ENCODE data around the gene GPC2.
"Not testable (repeated sequence)": the region's sequence is repeated elsewhere in the genome, so short reads cannot be mapped to it uniquely, and the experiment has no call there.

Gene GPC2

GRCh38 chr7:100132126-100132525 is 45.1 kb downstream of the GPC2 start:
- Histone ChIP-seq H3K27me3 (ENCODE audit: control insufficient read depth, insufficient read depth, low read length) (peaks cover 17% of the 10 kb centered on the region), H3K9ac (ENCODE audit: low read depth, low read length) (no peak overlapping the region), H3K36me3 (ENCODE audit: control insufficient read depth, insufficient read depth, low read length) (no peaks in the 10 kb centered on the region), H3K4me1 (ENCODE audit: control insufficient read depth, insufficient read depth, low read length) (no peaks in the 10 kb centered on the region), H3K4me3 (ENCODE audit: low read depth, low read length) (no peak overlapping the region), H3K9me3 (ENCODE audit: control insufficient read depth, insufficient read depth, low read length) (no peaks in the 10 kb centered on the region)

GRCh38 chr7:100130608-100131453 is 46.4 kb downstream of the GPC2 start:
- Histone ChIP-seq H3K4me3 (ENCODE audit: low read depth, low read length) (peak overlapping the region; percentile 18), H3K36me3 (ENCODE audit: control insufficient read depth, insufficient read depth, low read length) (no peaks in the 10 kb centered on the region), H3K9me3 (ENCODE audit: control insufficient read depth, insufficient read depth, low read length) (no peaks in the 10 kb centered on the region), H3K9ac (ENCODE audit: low read depth, low read length) (no peak overlapping the region), H3K27me3 (ENCODE audit: control insufficient read depth, insufficient read depth, low read length) (peaks cover 17% of the 10 kb centered on the region), H3K4me1 (ENCODE audit: control insufficient read depth, insufficient read depth, low read length) (no peaks in the 10 kb centered on the region)

GRCh38 chr7:100130220-100130607 is 47.0 kb downstream of the GPC2 start:
- not testable (repeated sequence) for H3K4me1 ChIP-seq (ENCODE audit: control insufficient read depth, insufficient read depth, low read length); H3K9ac ChIP-seq (ENCODE audit: low read depth, low read length); H3K36me3 ChIP-seq (ENCODE audit: control insufficient read depth, insufficient read depth, low read length); H3K9me3 ChIP-seq (ENCODE audit: control insufficient read depth, insufficient read depth, low read length); H3K4me3 ChIP-seq (ENCODE audit: low read depth, low read length)
- peaks cover 17% of the 10 kb centered on the region for H3K27me3 ChIP-seq (ENCODE audit: control insufficient read depth, insufficient read depth, low read length)

- H3K9ac ChIP-seq (ENCODE audit: low read depth, low read length) = no peak overlapping the region
- no peaks in the 10 kb centered on the region for H3K4me1 ChIP-seq (ENCODE audit: control insufficient read depth, insufficient read depth, low read length)
Measured at GRCh38 chr7:100128637-100128963, 48.6 kb downstream of the GPC2 start.

GRCh38 chr7:100127866-100128636 is 49.1 kb downstream of the GPC2 start:
- Histone ChIP-seq H3K9me3 (ENCODE audit: control insufficient read depth, insufficient read depth, low read length) (no peaks in the 10 kb centered on the region), H3K27me3 (ENCODE audit: control insufficient read depth, insufficient read depth, low read length) (peaks cover 17% of the 10 kb centered on the region), H3K9ac (ENCODE audit: low read depth, low read length) (peak overlapping the region; percentile 65), H3K4me3 (ENCODE audit: low read depth, low read length) (peak overlapping the region; percentile 99), H3K4me1 (ENCODE audit: control insufficient read depth, insufficient read depth, low read length) (no peaks in the 10 kb centered on the region), H3K36me3 (ENCODE audit: control insufficient read depth, insufficient read depth, low read length) (no peaks in the 10 kb centered on the region)

More at GRCh38 chr7:100128637-100128963, 48.6 kb downstream of the GPC2 start:
- peaks cover 17% of the 10 kb centered on the region for H3K27me3 ChIP-seq (ENCODE audit: control insufficient read depth, insufficient read depth, low read length)
- H3K4me3 ChIP-seq (ENCODE audit: low read depth, low read length) = peak overlapping the region; percentile 99
- H3K36me3 ChIP-seq (ENCODE audit: control insufficient read depth, insufficient read depth, low read length) = no peaks in the 10 kb centered on the region
- no peaks in the 10 kb centered on the region for H3K9me3 ChIP-seq (ENCODE audit: control insufficient read depth, insufficient read depth, low read length)

- H3K4me1 ChIP-seq (ENCODE audit: control insufficient read depth, insufficient read depth, low read length) = no peaks in the 10 kb centered on the region
Measured at GRCh38 chr7:100126931-100127865, 50.0 kb downstream of the GPC2 start, which contains the start of gene MBLAC1. Gene MBLAC1, plus strand, starts transcription at chr7:100126967. Its CDS starts 429 bp downstream, at chr7:100127396.

GRCh38 chr7:100126239-100126930 is 50.8 kb downstream of the GPC2 start:
- H3K9me3 ChIP-seq (ENCODE audit: control insufficient read depth, insufficient read depth, low read length) = no peaks in the 10 kb centered on the region
- peaks cover 17% of the 10 kb centered on the region for H3K27me3 ChIP-seq (ENCODE audit: control insufficient read depth, insufficient read depth, low read length)
- no peaks in the 10 kb centered on the region for H3K36me3 ChIP-seq (ENCODE audit: control insufficient read depth, insufficient read depth, low read length)
- H3K4me3 ChIP-seq (ENCODE audit: low read depth, low read length) = peak overlapping the region; percentile 99
- no peaks in the 10 kb centered on the region for H3K4me1 ChIP-seq (ENCODE audit: control insufficient read depth, insufficient read depth, low read length)
- peak overlapping the region; percentile 97 for H3K9ac ChIP-seq (ENCODE audit: low read depth, low read length)

More at GRCh38 chr7:100126931-100127865, 50.0 kb downstream of the GPC2 start, which contains the start of gene MBLAC1:
- H3K9me3 ChIP-seq (ENCODE audit: control insufficient read depth, insufficient read depth, low read length) = no peaks in the 10 kb centered on the region
- peak within 1 kb of the TSS; percentile 99 for H3K4me3 ChIP-seq (ENCODE audit: low read depth, low read length)
- H3K27me3 ChIP-seq (ENCODE audit: control insufficient read depth, insufficient read depth, low read length) = peaks cover 17% of the 10 kb centered on the region
- peak within 1 kb of the TSS; percentile 97 for H3K9ac ChIP-seq (ENCODE audit: low read depth, low read length)
- H3K36me3 ChIP-seq (ENCODE audit: control insufficient read depth, insufficient read depth, low read length) = no peaks in the 10 kb centered on the region

- Histone ChIP-seq H3K36me3 (ENCODE audit: control insufficient read depth, insufficient read depth, low read length) (no peaks in the 10 kb centered on the region), H3K27me3 (ENCODE audit: control insufficient read depth, insufficient read depth, low read length) (peaks cover 17% of the 10 kb centered on the region), H3K4me3 (ENCODE audit: low read depth, low read length) (no peak overlapping the region), H3K9ac (ENCODE audit: low read depth, low read length) (no peak overlapping the region), H3K4me1 (ENCODE audit: control insufficient read depth, insufficient read depth, low read length) (peaks cover 4% of the 10 kb centered on the region), H3K9me3 (ENCODE audit: control insufficient read depth, insufficient read depth, low read length) (no peaks in the 10 kb centered on the region)
Measured at GRCh38 chr7:100124301-100125230, 52.6 kb downstream of the GPC2 start.

- Histone ChIP-seq H3K27me3 (ENCODE audit: control insufficient read depth, insufficient read depth, low read length) (no peaks in the 10 kb centered on the region), H3K36me3 (ENCODE audit: control insufficient read depth, insufficient read depth, low read length) (no peaks in the 10 kb centered on the region), H3K4me3 (ENCODE audit: low read depth, low read length) (no peak overlapping the region), H3K4me1 (ENCODE audit: control insufficient read depth, insufficient read depth, low read length) (peaks cover 4% of the 10 kb centered on the region), H3K9ac (ENCODE audit: low read depth, low read length) (no peak overlapping the region), H3K9me3 (ENCODE audit: control insufficient read depth, insufficient read depth, low read length) (no peaks in the 10 kb centered on the region)
Measured at GRCh38 chr7:100122568-100122967, 54.6 kb downstream of the GPC2 start.

GRCh38 chr7:100122067-100122466 is 55.1 kb downstream of the GPC2 start:
- Histone ChIP-seq H3K4me3 (ENCODE audit: low read depth, low read length) (no peak overlapping the region), H3K27me3 (ENCODE audit: control insufficient read depth, insufficient read depth, low read length) (no peaks in the 10 kb centered on the region), H3K9me3 (ENCODE audit: control insufficient read depth, insufficient read depth, low read length) (no peaks in the 10 kb centered on the region), H3K9ac (ENCODE audit: low read depth, low read length) (no peak overlapping the region), H3K36me3 (ENCODE audit: control insufficient read depth, insufficient read depth, low read length) (no peaks in the 10 kb centered on the region), H3K4me1 (ENCODE audit: control insufficient read depth, insufficient read depth, low read length) (peaks cover 4% of the 10 kb centered on the region)

All from iPS-15b (cell line).